Common myeloid progenitor, CD34-positive (primary cell): ENCODE data around the gene SUMF1.

Experiments used
- CTCF ChIA-PET: fragments of 350-600 bp; sonication (Branson Sonifier 250); formaldehyde crosslinking; loops from one replicate; lab custom pipeline; 2021; ENCODE audit warnings: antibody characterized with exemption; lab: Charles Lee
- POLR2A ChIA-PET: fragments of 350-600 bp; sonication (Branson Sonifier 250); formaldehyde crosslinking; loops from one replicate; lab custom pipeline; 2021; ENCODE audit warnings: antibody characterized with exemption; lab: Charles Lee
- DNase-seq, 3 donors: peaks; one replicate each; pipeline versions ENCODE4 v3.0.0 to v3.0.0-alpha.2; 2013
- H3K27ac ChIP-seq, 2 experiments: 1 replicate in 1 of 2; 2 replicates in 1 of 2; pipeline ENCODE4 v1.7.0; 2013; ENCODE audit warnings: inconsistent platforms in 2 of 2, low read length in 2 of 2, mild to moderate bottlenecking in 2 of 2, low read depth in 1 of 2, moderate library complexity in 1 of 2; ENCODE audit not compliant: severe bottlenecking in 2 of 2, insufficient read depth in 1 of 2, poor library complexity in 1 of 2
- H3K27me3 ChIP-seq, 5 experiments: replicated peaks in 2 of 5; 1 replicate in 3 of 5; 2 replicates in 2 of 5; pipeline versions ENCODE4 v1.6.1 to v1.7.0; 2013; ENCODE audit warnings: low read length in 4 of 5, mild to moderate bottlenecking in 2 of 5, moderate library complexity in 2 of 5, inconsistent platforms in 1 of 5; ENCODE audit not compliant: insufficient read depth in 5 of 5, control insufficient read depth in 4 of 5
- H3K36me3 ChIP-seq, 4 experiments: 1 replicate in 2 of 4; 2 replicates in 2 of 4; pipeline versions ENCODE4 v1.6.1 to v1.7.0; 2013; ENCODE audit warnings: low read length in 3 of 4, control low read depth in 1 of 4, mild to moderate bottlenecking in 1 of 4; ENCODE audit not compliant: control insufficient read depth in 4 of 4, insufficient read depth in 4 of 4
- H3K4me1 ChIP-seq, 4 experiments: 1 replicate in 3 of 4; 2 replicates in 1 of 4; pipeline versions ENCODE4 v1.6.1 to v1.7.1; 2013; ENCODE audit warnings: low read length in 3 of 4, mild to moderate bottlenecking in 3 of 4, control low read depth in 1 of 4, inconsistent platforms in 1 of 4, moderate library complexity in 1 of 4; ENCODE audit not compliant: control insufficient read depth in 4 of 4, insufficient read depth in 4 of 4; ENCODE audit errors: control extremely low read depth in 1 of 4
- H3K4me3 ChIP-seq, 7 experiments: 1 replicate in 4 of 7; 2 replicates in 3 of 7; pipeline versions ENCODE4 v1.5.1 to v1.7.0; 2013; ENCODE audit warnings: mild to moderate bottlenecking in 7 of 7, low read length in 6 of 7, moderate library complexity in 6 of 7, inconsistent platforms in 2 of 7, low read depth in 2 of 7, control low read depth in 1 of 7; ENCODE audit not compliant: insufficient read depth in 4 of 7, control insufficient read depth in 1 of 7; ENCODE audit errors: extremely low read depth in 1 of 7
- H3K9me3 ChIP-seq, 5 experiments: 1 replicate in 4 of 5; 2 replicates in 1 of 5; pipeline versions ENCODE4 v1.6.1 to v1.7.1; 2013; ENCODE audit warnings: low read length in 4 of 5, mild to moderate bottlenecking in 2 of 5, inconsistent platforms in 1 of 5, low read depth in 1 of 5, moderate library complexity in 1 of 5; ENCODE audit not compliant: control insufficient read depth in 4 of 5, insufficient read depth in 2 of 5; ENCODE audit errors: control extremely low read depth in 1 of 5
- WGBS: methylation state at CpG from one replicate; pipeline ENCODE4 v1.1.5; 2013; ENCODE audit not compliant: insufficient coverage; 5-methylcytosine and 5-hydroxymethylcytosine counted together

The SUMF1 gene

GRCh38 chr3:4449043-4449805 lies 17.8 kb downstream of the SUMF1 start:
- ChIA-PET CTCF (interaction anchor here (1.3 to 1.5 kb wide), 2 partner anchors 11 to 22 kb away, joined by 4 read pairs; no protein-coding TSS in a partner anchor), POLR2A (no interaction called here)
- 94% methylated on average over 2 of the region's 5 CpGs for WGBS

DNA sequence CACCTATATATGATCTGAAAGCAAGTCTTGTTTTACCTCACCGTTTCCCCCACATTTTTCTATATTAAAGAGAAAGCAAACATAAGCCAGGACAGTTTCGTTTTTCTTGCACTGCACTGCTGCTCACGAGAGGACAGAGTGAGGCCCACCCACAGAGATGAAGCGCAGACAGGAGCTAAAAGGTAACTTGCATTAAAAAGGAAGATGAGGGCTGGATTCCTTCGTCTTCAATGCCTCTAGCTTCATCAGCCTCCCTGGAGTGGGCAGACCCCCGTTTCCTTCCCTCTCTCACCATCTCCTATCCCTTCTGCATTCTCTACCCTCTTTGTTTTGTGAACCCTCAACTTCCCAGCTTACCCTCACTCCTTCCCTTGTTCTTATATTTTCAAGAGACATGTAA lies 18.9 kb downstream of the SUMF1 start:
- Histone ChIP-seq H3K27ac (no peak overlapping the region), H3K4me1 (no peaks in the 10 kb centered on the region), H3K9me3 (no peaks in the 10 kb centered on the region), H3K4me3 (no peak overlapping the region), H3K27me3 (no peaks in the 10 kb centered on the region), H3K36me3 (peaks cover 9 to 53% (median 25%) of the 10 kb centered on the region in 4 experiments)
- POLR2A ChIA-PET, result interaction anchor here (0.6 kb wide), 1 partner anchor 10 kb away, joined by 9 read pairs; no protein-coding TSS in a partner anchor
- CTCF ChIA-PET, result interaction anchor here (0.7 to 1.3 kb wide), 3 partner anchors 9 to 21 kb away, joined by 3 to 4 read pairs (median 4); no protein-coding TSS in a partner anchor
- DNase-seq, result no peak
- 100% methylated on average over 6 of the region's 6 CpGs for WGBS

More at GRCh38 chr3:4449043-4449805, 17.8 kb downstream of the SUMF1 start:
- Histone ChIP-seq H3K27ac (no peak overlapping the region), H3K27me3 (no peaks in the 10 kb centered on the region), H3K9me3 (no peaks in the 10 kb centered on the region), H3K4me1 (no peaks in the 10 kb centered on the region), H3K4me3 (no peak overlapping the region), H3K36me3 (peaks cover 9 to 49% (median 25%) of the 10 kb centered on the region in 4 experiments)
- DNase-seq, result no peak

DNA sequence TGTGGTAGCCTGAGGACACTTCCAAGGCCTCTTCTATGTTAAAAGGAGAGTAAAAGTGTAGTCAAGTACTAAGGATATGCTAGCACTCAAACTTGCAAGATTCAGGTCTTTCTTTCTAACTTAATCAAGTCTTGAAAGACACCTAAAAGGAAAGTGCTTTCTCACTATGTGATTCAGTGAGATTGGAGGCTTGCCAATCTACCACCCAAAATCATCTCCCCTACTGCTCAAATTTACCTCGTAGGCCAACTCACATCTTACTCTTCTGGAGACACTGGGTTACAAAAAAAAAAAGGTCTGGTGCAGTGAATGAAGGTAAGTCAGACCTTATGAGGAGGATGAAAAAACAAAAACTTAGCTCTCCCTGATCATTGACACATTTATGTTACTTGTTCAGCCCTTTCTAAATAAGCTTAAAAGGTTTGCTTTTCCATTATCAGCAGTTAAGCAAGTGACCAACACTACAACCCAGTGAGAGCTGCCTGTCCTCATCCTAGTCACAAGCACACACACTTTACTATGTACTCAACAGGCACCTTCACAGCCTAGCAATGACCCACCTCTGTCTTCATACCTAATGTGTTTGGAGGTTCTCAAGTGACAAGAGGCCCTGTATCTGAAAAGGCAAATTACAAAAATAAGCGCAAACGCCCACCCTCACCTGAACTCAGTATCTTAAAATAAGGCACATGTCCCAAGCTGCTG lies 19.6 kb downstream of the SUMF1 start:
- H3K4me3 ChIP-seq, result no peak overlapping the region
- ChIA-PET POLR2A (interaction anchor here (0.6 kb wide), 1 partner anchor 455 kb away, joined by 3 read pairs; no protein-coding TSS in a partner anchor), CTCF (interaction anchor here (1.2 to 1.8 kb wide), 4 partner anchors 16 to 120 kb away, joined by 3 to 4 read pairs (median 4); no protein-coding TSS in a partner anchor)
- no peak for DNase-seq
- peaks cover 12 to 48% (median 25%) of the 10 kb centered on the region in 4 experiments for H3K36me3 ChIP-seq
- no peak overlapping the region for H3K27ac ChIP-seq
- no peaks in the 10 kb centered on the region for H3K4me1 ChIP-seq
- 100% methylated on average over 1 of the region's 3 CpGs for WGBS
- no peaks in the 10 kb centered on the region for H3K27me3 ChIP-seq
- no peaks in the 10 kb centered on the region for H3K9me3 ChIP-seq

DNA sequence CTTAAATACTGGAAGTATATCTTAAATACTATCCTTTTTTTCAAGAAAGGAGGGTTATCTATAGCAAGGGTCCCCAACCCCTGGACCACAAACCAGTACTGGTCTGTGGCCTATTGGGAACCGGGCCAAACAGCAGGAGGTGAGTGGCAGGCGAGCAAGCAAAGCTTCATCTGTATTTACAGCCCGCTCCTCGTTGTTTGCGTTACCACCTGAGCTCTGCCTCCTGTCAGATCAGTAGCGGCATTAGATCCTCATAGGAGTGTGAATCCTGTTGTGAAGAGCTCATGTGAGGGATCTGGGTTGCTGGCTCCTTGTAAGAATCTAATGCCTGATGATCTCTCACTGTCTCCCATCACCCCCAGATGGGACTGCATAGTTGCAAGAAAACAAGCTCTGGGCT lies 26.1 kb downstream of the SUMF1 start:
- no peak overlapping the region for H3K4me3 ChIP-seq
- CTCF ChIA-PET, result interaction anchor here (1.1 to 1.2 kb wide), 3 partner anchors 11 to 191 kb away, joined by 3 to 5 read pairs (median 4); no protein-coding TSS in a partner anchor
- DNase-seq, result no peak
- H3K36me3 ChIP-seq, result peaks cover 0 to 15% (median 8%) of the 10 kb centered on the region in 4 experiments
- no peaks in the 10 kb centered on the region for H3K4me1 ChIP-seq
- no peaks in the 10 kb centered on the region for H3K27me3 ChIP-seq
- POLR2A ChIA-PET, result no interaction called here
- WGBS, result 94% methylated on average over 3 of the region's 6 CpGs
- no peaks in the 10 kb centered on the region for H3K9me3 ChIP-seq
- no peak overlapping the region for H3K27ac ChIP-seq

DNA sequence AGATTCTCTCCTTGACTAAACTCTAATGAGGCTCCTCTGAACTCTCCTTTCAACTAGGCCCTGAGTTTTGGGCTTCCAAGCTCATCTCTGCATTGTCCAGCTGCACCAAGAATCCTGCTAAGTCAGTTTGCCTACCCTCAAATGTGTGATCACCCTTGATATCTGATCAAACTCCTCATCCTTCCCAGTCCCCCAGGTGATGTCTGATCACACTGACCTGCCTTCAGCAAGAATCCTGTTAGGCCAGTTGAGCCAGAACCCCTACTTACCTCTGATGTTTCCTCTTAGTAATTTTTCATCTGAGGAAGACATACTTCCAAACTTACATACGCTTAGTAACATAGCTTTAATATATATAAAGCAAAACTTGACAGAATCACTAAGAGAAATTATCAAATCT lies 28.8 kb downstream of the SUMF1 start:
- DNase-seq, result no peak
- H3K27ac ChIP-seq, result no peak overlapping the region
- H3K4me3 ChIP-seq, result no peak overlapping the region
- no peaks in the 10 kb centered on the region for H3K9me3 ChIP-seq
- ChIA-PET CTCF (interaction anchor here (1.5 kb wide), 1 partner anchor 196 kb away, joined by 3 read pairs; no protein-coding TSS in a partner anchor), POLR2A (no interaction called here)
- no peaks in the 10 kb centered on the region for H3K4me1 ChIP-seq
- H3K36me3 ChIP-seq, result peaks cover 5 to 15% (median 14%) of the 10 kb centered on the region in 4 experiments
- no peaks in the 10 kb centered on the region for H3K27me3 ChIP-seq
- WGBS, result no CpG with 5 or more reads among the region's 1 CpG

- POLR2A ChIA-PET, result no interaction called here
- CTCF ChIA-PET, result interaction anchor here (1.3 to 1.4 kb wide), 3 partner anchors 10 to 34 kb away, joined by 3 to 4 read pairs (median 3); no protein-coding TSS in a partner anchor
- no peaks in the 10 kb centered on the region for H3K4me1 ChIP-seq
Observed at GRCh38 chr3:4432259-4432658, 34.8 kb downstream of the SUMF1 start.

More at GRCh38 chr3:4432259-4432658, 34.8 kb downstream of the SUMF1 start:
- no peak overlapping the region for H3K4me3 ChIP-seq
- peaks cover 7 to 33% (median 21%) of the 10 kb centered on the region in 4 experiments for H3K36me3 ChIP-seq
- H3K27ac ChIP-seq, result no peak overlapping the region
- H3K9me3 ChIP-seq, result peaks cover 0 to 12% (median 9%) of the 10 kb centered on the region in 5 experiments
- no peaks in the 10 kb centered on the region for H3K27me3 ChIP-seq
- no peak for DNase-seq
